Neural progenitor cell (in vitro differentiated cells): ENCODE measurements around the gene UBE3D.

Experiments used
- EZH2 ChIP-seq: fragments of 200-600 bp; sonication (generic); IDR thresholded peaks from 2 replicates; pipeline ENCODE4 v1.6.1; 2017; ENCODE audit warnings: antibody characterized with exemption, mild to moderate bottlenecking, moderate library complexity
- TF ChIP-seq, protein P1 (sequence below): fragments of 200-600 bp; sonication (generic); IDR thresholded peaks from 2 replicates; pipeline ENCODE4 v1.5.1; 2017; ENCODE audit warnings: antibody characterized with exemption, mild to moderate bottlenecking

DNA sequence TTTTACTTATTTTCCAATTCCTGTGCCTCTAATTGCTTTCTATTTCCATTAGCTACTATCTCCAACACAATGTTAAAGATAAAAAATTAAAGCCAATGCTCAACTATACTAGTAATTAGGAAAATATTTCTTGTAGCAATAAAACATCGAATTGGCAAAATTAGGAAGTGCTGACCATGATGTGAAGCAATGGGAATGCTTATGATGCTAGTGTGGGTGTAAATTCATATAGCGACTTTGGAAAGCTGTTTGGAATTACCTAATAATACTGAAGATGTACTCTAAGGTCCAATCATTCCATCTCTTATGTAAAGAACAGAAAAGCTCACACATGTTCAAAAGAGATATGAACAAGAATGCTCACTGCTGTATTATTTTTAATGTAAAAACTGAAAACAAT is 78.2 kb downstream of the UBE3D start:
- TF ChIP-seq, protein P1, sequence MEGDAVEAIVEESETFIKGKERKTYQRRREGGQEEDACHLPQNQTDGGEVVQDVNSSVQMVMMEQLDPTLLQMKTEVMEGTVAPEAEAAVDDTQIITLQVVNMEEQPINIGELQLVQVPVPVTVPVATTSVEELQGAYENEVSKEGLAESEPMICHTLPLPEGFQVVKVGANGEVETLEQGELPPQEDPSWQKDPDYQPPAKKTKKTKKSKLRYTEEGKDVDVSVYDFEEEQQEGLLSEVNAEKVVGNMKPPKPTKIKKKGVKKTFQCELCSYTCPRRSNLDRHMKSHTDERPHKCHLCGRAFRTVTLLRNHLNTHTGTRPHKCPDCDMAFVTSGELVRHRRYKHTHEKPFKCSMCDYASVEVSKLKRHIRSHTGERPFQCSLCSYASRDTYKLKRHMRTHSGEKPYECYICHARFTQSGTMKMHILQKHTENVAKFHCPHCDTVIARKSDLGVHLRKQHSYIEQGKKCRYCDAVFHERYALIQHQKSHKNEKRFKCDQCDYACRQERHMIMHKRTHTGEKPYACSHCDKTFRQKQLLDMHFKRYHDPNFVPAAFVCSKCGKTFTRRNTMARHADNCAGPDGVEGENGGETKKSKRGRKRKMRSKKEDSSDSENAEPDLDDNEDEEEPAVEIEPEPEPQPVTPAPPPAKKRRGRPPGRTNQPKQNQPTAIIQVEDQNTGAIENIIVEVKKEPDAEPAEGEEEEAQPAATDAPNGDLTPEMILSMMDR, result no peak
- TF ChIP-seq EZH2, result no peak
